ENCODE measurements around the gene FUT6.
A peak's percentile ranks its signal among the peaks of the same experiment; 100 is the strongest.

Gene FUT6

DNA sequence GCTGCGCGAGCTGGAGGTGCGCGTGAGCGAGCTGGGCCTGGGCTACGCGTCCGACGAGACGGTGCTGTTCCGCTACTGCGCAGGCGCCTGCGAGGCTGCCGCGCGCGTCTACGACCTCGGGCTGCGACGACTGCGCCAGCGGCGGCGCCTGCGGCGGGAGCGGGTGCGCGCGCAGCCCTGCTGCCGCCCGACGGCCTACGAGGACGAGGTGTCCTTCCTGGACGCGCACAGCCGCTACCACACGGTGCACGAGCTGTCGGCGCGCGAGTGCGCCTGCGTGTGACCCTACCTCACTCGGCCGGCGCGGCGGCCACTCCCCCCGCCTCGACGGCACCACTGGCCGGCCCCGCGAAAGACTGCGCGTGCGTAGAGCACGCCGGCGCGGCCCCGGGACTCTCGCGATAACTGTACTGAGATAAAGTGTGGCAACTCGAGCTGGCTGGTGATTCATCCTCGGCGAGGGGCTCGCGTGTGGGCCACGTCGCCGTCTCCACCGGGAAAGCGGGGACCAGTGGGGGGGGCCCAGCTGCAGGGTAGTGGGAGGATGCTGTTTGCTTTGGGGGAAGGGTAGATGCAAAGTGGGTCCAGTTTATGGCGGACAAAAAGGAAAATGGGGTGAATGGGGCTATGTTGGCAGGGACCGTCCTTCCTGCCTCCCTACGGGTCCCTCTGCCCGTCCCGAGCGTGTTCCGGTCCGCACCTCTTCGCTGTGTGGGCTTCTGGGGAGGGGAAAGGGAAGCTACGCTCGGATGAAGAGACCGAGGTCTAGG, 11.4 kb downstream of the FUT6 start:
- DNase-seq = peak; percentile 75

DNA sequence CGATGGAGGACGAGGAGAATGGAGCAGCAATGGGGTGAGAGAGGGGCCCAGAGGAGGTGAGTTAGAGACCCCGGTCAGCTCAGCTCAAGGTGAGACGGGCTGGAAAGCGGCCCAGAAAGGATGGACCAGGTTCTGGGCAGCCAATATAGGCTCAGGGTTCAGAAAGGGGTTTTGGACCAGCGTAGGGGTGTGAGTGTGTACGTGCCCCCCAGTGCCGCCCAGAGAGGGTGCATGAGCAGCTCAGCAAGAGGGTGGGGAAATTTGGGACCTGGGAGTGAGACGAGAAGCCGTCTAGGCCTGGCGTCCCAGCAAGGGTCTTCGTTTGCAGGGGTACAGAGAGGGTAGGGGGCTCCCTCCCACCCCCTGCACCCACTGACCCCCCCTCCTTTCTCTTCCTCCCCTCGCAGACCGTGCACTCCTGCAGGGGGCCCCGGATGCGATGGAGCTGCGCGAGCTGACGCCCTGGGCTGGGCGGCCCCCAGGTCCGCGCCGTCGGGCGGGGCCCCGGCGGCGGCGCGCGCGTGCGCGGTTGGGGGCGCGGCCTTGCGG, 12.1 kb downstream of the FUT6 start:
- no peak for DNase-seq

DNA sequence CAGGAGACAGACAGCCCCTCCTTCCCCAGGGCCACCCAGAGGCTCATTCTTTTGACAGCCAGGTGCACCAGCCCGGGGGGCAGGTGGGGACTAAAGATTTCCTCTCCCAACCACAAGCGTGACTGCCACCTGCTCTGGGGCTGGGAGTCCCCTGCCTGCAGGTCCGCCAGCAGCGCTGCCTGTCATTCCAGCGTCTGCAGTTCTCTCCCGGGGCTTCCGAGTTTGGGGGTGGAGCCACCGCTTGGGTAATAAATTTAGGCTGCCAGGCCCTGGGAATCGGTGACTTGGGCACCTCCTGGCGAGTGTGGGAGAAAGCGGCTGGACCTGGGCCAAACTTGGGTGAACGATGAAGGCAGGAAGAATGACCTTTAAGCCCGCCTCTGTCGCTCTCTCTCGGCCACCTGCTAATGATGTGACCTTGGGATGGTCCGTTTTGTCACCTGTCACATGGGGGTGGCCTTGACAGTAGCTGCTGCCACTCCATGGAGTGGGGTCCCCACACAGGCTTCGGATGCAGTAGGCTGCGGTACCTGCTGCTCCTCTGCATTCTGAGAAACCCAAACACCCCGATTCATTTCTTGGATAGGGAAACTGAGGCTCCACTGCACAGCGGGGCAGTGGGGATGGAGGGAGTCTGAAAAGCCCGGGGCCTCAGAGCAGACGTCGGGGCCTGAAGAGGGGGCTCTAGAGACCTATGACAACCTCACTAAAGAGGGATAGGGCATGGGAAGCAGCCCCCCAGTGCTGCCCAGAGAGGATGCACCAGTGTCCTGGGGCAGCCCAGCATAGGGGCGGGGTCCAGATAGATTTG, 12.8 kb downstream of the FUT6 start:
- peak; percentile 57 for DNase-seq

DNA sequence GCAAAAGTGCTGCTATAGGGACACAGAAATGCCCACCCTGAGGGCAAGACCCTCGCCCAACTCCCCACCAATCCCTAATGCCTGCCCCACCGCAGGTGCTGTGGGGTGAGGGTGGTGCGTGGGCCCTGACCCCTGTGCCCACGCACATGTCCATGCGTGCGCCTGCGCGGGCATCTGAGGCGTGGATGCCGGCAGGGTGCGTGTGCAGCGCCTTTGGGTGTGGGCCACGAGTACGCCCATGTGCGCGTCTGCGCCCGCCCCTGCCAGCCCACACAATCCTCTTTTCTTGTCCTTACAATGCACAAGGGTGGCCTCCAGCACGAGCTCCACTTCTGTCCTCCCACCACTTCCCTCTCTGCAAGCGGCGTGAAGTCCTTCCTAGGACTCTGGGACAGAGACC, 14.3 kb downstream of the FUT6 start:
- no peak for DNase-seq

DNA sequence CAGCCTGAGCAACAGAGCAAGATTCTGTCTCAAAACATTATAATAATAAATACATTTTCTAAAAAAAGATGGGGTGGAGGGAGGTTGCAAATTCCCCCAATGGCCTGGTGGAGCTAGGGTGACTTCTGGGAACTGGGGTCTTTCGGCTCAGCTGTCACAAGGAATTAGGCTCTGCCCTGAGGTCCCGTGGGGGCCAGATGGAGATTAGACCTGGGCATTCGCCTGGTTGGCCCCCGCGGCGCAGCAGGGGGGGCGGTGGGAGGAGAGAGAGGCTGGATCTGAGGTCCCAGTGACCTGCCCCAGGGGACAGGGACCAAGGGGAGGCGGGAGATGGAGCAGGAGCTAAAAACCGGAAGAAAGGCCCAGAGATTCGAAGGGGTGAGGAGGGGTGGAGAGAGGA, 14.8 kb downstream of the FUT6 start:
- DNase-seq = no peak

DNA sequence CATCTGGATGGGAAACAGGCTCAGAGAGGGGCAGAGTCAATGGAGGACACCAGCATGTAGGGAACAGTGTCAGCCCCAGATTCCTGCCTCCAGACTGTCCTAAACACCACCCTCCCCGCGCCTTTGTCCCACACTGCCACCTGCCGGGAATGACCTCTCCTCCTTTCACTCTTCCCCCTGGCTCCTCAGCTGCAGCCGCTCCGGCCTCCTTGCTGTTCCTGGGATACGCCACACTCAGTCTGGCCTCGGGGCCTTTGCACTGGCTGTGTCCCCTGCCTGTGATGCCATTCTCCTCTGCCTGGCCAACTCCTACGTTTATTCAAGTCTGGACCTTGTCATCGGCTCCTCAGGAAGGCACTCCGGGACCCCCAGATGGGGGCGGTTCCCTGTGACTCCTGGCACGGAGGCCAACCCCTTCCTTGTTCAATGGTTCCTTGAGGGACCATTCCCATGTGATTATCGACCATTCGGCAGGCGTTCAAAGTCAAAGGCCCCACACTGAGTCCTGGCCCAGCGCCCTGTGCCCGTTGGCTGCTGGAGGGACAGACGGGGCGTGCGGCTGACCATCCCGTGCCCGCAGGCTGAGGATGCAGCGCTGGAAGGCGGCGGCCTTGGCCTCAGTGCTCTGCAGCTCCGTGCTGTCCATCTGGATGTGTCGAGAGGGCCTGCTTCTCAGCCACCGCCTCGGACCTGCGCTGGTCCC, 15.8 kb downstream of the FUT6 start:
- DNase-seq = no peak

DNA sequence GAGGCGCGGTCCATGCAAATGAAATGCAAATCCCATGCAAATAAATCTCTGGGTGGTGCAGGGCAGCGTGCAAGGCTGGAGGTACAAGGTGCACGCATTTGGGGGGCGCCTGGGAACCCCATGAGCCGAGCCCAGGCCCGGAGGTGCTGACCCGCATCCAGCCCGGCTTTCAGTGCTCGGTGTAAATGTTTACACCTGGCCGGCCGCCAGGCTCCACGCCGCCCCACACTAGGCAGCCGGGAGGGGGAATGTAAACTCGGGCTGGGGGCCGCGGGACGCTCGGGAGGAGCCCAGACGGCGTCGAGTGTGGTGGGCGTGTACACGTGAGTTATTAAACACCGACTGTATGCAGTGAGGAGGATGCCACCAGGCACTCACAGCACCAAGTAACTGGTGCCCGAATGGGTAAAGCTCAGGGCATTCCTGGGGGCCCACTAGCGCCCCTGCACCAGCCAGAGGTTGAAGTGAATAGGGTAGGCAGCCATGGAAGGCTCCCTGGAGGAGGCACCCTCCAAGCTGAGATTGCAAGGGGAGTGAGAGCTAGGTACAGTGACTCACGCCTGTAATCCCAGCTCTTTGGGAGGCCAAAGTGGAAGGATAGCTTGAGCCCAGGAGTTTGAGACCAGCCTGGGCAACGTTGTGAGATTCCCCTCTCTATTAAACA, 17.2 kb downstream of the FUT6 start:
- no peak for DNase-seq

DNA sequence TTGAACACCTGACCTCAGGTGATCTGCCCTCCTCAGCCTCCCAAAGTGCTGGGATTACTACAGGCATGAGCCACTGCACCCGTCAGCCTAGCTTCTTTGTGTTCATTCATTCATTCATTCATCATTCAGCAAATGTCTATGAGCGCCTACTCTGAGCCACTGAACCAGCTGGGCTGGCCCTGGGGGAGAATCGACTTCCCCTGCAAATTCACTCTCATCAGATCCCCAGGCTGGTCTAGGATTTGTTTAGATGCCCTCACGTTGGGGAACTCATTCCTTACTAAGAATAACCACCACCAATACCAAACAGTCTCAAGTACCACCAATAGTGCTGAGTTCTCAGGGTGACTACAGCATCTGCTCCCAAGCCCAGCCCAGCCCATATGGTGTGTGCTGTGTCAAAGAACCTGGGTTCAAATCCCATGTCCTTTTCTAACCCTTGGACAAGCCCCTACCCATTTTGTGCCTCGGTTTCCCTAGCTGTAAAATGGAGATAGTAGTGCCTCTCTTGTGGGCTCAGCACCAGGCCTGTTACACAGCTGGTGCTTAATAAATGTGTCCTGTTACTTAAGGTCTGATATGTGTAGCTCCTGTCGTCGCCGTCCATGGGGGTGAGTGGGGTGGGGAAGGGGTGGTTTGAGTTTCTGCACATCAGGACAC, 17.9 kb downstream of the FUT6 start:
- DNase-seq = no peak

DNA sequence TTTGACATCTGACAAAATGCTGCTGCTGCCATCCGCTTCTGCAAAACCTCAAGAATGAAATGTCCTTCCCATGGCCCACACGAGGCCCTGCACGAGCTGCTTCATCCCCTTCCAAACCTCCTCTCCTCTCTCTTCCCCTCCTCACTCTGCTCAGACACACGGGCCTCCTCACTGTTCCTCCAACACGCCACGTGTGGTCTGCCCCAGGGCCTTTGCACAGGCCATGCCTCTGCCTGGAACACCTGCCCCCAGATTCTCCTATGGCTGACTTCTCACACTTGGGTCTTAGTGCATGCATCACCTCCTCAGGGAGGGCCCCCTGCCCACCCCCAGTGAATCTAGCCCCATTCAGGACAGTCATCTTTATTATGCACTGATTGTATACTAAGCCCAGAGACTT, 18.7 kb downstream of the FUT6 start:
- DNase-seq = no peak

DNA sequence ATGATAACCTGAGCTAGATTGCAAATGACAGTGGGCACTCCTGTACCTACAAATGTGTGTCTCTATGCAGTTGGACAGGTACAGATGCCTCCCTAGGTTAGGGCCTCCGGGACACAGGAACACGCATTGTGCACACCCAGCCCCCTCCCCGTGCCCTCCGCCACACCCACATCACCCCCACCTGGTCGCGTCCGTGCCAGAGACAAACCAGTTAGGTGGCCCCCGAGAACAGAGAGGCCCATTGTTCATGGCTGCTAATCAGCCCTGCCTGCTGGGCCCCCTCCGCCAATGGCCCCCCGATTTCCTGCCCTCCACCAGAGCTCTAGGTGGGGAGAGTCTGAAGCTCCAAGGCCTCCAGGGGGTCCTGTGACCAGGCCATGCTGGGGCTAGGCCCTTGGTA, 20.9 kb downstream of the FUT6 start:
- no peak for DNase-seq

DNA sequence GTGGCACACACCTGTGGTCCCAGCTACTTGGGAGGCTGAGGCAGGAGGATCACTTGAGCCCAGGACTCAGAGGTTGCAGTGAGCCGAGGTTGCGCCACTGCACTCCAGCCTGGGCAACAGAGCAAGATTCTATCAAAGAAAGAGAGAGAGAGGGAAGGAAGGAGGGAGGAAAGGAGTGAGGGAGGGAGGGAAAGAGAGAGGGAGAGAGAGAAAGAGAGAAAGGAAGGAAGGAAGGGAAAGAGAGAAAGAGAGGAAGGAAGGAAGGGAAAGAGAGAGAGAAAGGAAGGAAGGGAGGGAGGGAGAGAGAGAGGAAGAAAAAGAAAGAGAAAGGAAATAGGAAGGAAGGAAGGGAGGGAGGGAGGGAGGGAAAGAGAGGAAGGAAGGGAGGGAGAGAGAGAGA, 22.3 kb downstream of the FUT6 start:
- no peak for DNase-seq

DNA sequence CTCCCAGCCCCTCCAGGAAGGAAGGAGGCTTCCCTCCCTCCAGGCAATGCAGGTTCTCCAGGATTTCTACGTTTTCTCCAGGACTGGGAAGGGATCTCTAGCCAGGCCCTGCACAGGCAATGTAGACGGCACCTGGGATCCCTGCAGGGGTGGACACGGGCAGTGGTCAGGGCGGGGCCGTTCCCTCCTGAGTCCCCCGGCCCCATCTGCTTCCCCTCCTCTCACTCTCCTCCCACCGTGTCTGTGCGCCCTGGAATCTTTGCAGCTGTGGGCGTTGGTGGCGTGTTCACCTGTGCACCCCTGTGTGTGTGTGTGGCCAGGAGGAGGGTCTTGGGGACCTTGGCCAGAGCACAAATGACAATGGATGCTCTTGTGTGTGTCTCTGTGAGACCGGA, 24.7 kb downstream of the FUT6 start:
- no peak for DNase-seq

DNA sequence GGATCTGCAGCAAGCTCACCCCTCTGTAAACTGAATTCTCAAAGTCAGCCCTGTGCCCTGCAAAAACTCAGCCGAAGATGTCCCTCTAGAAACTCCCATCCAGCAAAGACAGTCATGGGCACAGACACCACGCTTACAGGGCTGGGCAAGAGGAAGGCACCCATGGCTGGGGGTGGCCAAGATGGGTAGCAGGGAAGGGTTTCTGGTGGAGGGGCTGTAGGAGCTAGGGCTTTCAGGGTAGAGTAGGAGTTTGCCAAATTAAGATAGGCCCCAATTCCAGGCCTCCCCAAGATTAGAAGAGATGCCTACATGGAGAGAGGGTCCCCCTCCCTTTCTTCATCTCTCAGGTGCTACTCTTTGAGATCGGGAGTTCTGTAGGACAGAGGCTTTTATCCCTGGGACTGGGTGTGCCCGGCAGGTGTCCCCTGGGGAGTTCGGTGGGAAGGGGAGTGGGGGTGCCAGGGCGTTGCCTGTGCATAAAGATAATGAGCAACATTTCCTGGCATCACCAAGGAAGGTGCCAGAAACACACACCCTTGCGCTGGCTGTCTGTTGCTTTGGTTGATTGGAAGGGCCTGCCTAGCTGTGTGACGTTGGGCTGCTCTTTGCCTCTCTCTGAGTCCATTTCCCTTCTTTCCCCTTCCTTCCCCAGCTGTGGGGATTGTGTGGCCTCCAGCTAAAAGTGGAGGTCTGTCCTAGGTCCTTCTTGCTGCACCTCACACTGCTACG, 25.2 kb downstream of the FUT6 start:
- no peak for DNase-seq

DNA sequence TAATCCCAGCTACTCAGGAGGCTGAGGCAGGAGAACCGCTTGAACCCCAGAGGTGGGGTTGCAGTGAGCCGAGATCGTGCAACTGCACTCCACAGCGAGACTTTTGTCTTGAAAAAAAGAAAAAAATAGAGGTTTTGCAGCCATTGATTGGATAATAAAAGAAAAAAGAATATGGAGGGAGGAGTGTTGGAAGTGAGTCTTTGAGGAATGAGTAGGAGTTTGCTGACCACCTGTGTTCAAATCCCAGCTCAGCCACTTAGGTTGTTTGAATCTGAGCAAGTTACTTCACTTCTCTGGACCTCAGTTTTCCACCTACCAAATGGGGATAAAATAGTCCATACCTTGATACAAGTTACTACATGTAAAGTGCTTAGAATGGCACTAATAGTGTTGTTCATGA, 28.4 kb downstream of the FUT6 start:
- no peak for DNase-seq

DNA sequence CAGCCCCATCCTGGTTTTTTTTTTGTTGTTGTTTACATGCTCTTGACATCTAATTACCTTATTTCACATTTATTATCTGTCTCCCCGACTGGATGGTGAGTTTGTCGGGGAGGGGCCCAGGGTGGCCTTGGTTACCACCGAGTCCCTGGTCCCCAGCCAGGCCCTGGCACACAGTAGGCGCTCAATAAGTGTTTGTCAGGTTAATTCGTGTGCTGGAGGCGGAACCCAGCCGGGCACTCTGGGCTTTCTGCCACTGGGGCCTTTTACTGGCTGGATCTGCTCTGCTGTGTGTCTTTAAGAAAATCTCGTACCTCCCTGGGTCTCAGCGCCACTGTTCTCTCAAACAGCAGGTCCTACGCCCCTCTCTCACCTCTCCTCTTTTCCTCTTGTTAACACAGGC, 30.0 kb downstream of the FUT6 start:
- no peak for DNase-seq

DNA sequence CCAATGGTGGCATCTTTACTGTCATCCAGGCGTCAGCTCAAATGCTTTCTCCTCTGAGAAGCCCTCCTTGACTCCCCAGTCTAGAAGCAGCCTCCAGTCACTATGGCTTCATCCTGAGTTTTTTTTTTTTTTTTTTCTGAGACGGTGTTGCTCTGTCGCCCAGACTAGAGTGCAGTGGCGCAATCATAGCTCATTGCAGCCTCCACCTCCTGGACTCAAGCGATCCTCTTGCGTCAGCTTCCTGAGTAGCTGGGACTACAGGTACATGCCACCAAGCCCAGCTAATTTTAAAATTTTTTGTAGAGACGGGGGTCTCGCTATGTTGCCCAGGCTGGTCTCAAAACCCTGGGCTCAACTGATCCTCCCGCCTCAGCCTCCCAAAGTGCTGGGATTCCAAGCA, 30.4 kb downstream of the FUT6 start:
- no peak for DNase-seq

DNA sequence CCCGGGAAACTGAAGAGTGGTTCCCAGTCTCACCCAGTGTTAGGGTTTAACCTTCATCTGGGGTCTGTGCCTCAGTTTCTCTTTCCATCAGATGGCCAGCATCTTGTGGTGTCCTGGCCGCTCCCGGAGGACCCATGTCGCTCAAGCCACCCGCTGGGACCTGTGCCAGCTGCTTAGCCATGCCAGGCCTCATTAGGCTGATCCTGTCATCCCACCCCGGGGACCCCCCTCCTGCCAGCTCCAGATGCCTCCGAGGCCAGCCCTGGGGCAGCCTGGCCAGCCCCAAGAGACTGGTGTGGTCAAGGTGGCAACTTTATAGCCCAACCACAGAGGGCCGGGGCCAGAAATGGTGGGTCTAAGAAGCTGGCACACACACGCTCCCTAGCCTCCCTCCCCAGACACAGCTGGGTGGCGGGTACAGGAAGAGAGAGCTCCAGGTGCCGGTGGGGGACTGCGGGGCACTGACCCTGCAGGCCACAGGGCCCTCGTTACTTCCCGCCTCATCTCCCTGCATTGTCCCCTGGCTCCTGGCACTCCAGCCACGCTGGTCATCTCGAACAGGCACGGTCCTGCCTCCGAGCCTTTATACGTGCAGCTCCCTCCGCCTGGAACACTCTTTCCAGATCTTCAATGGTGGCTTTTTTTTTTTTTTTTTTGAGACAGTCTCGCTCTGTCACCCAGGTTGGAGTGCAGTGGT, 31.2 kb downstream of the FUT6 start:
- DNase-seq = no peak

DNA sequence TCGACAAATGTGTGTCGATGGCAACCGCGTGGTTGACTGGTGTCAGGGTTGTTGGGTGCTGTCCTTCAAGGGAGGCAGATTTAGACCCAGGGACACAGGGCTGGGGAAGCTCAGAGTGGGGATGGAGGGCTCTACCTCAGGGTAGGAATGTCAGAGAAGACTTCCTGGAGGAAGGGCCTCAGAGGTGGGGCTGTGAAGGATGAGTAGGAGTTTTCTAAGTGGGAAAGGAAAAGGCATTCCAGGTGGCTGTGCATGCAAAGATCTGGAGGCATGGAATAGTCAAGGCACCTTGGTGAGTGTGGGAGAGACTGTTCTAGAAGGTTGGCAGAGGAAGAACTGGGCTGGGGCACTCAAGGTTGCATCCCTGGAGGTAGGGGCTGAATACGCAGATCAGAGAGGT, 32.6 kb downstream of the FUT6 start:
- no peak for DNase-seq

DNA sequence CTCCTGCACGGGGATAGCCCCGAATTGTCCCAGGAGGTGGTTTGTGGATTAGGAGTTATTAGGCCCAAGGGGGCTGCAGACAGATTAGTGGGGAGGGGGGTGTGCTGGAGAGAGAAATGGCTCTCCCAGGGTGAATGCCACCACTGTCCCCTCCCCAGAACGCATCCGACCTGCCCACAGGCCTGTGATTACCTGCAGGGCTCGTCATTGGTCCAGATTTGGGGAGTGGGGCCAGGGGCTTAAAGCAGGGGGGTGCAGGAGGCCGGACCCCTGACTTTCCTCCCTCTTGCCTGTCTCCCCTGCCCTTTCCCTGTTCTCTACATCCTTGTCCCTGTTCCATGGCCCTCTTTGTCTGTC, 33.4 kb downstream of the FUT6 start:
- no peak for DNase-seq

DNA sequence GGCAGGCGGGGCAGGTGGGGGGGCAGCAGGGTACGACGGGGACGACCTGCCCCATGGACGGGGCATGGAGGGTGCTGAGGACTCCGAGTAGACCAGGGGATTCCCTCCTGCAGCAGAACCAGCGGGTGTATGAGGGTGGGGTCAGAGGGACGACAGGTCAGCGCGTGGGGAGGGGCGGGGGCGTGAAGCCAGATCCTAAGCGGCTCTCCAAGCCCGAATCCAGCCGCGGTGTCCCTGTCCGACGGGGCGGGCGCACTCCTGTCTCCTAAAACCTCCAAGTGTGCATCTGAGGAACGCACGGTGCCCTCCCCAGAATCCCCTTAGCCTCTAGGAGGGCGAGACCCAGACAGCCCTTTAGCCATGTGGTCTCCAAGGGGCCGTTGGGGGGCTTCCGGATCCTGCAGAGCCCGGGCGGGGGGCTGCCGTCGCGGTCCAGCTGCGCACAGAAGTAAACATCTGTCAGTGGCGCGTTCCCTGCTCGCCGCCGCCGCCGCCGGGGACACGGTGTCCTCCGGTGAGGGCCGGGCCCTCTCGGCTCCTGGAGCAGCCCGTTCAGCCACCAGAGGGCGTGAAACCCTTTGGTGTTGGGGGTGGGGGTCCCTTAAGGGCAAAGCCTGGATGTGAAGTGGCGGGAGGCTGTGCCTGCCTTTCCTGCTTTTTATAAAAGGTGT, 33.9 kb downstream of the FUT6 start:
- peak; percentile 32 for DNase-seq
